Activated CD8-positive, alpha-beta memory T cell treated with anti-CD3 and anti-CD28 coated beads for 4 hours (primary cell): ENCODE measurements around the gene FOXP1.
"Not testable (repeated sequence)": the region's sequence is repeated elsewhere in the genome, so short reads cannot be mapped to it uniquely, and the experiment has no call there.

Source experiments
- DNase-seq, 2 donors: peaks; one replicate each; pipeline ENCODE4 v3.0.0-alpha.2; 2020; ENCODE audit warnings: low read depth in 2 of 2

Gene FOXP1

GRCh38 chr3:70981231-70981880, 602.2 kb downstream of the FOXP1 start:
- DNase-seq, result no peak

GRCh38 chr3:70980646-70981170, 602.8 kb downstream of the FOXP1 start:
- DNase-seq, result no peak

GRCh38 chr3:70979983-70980645, 603.4 kb downstream of the FOXP1 start:
- DNase-seq, result no peak

DNA sequence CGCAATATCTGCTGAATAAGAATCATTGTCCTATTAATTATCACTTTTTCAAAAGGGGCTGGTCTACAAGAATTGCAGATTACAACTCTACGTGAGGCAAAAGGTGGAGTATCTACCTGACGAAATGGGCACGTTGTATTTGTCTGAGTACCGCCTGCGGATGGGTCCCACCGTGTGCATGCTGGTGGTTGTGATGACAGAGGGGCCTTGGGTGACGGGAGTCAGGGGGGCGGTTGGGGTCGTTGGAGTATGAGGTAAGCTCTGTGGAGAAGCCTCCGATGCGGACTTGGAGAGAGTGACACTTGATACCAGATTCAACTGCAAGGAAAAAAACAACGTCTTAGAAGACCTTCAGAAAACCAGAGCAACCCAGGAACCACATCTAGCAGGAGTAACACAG, 605.8 kb downstream of the FOXP1 start:
- no peak for DNase-seq

- not testable (repeated sequence) for DNase-seq
Observed at GRCh38 chr3:70975981-70976380, 607.5 kb downstream of the FOXP1 start.

DNA sequence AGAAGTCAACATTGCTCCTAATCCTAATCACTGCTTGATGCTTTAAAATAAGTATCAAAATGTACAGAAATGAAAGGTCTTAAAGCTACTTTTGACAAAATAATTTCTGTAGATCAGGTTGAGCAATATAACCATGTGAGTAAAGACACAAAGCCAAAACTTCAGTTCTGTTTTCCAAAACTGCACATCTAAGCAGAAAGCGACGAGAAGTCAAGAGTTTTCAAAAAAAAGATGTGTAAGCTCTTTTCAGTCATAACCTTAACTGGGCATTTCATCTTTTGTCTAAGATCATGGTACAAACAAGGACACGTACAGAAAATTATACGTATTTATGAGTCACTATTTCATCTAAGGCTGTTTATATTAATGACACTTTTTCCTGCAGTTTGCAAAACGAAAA, 608.8 kb downstream of the FOXP1 start:
- no peak for DNase-seq

DNA sequence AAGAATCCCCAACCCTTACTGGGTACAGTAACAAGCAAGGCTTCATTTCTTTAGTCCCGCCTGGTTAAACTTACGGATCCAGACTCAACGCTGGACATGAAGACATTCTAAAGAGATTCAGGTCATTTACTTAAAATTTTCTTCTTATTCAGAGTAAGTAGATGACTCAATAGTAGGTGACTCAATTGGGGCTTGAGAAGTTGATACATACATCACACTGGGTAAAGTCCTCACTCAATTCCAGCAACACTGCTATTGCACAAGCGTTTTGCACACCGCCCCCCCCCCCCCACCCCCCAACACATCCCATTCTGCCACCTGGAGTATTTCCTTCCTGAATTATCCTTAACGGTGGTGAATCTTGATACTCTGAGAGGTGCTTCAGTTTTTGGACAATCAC, 610.0 kb downstream of the FOXP1 start:
- no peak for DNase-seq

- no peak for DNase-seq
Observed at GRCh38 chr3:70972855-70973254, 610.7 kb downstream of the FOXP1 start.

DNA sequence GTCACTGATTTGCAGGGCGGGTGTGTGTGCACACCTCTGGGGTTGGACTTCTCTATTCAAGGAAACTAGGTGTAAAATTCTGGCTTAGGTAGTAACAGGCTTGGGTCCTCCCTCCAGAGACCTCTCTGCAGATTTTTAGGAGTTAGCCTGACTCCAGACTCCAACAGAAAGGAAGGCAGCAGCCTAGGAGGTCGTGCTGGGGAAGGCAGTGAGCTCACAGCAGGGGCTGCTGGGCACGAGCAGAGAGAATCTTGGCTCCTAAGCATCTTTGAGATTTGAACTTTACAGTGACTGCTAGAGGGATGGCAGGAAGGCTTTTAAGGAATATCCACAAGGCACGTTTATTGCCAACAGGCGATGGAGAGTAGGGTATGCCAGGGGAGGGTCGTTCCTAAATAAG, 612.6 kb downstream of the FOXP1 start:
- no peak for DNase-seq

- DNase-seq, result no peak
Observed at GRCh38 chr3:70970171-70970570, 613.4 kb downstream of the FOXP1 start.

- no peak for DNase-seq
Observed at GRCh38 chr3:70963431-70964275, 619.9 kb downstream of the FOXP1 start.

- no peak for DNase-seq
Observed at GRCh38 chr3:70959506-70960291, 623.8 kb downstream of the FOXP1 start.

GRCh38 chr3:70952033-70952747, 631.3 kb downstream of the FOXP1 start:
- no peak for DNase-seq

DNA sequence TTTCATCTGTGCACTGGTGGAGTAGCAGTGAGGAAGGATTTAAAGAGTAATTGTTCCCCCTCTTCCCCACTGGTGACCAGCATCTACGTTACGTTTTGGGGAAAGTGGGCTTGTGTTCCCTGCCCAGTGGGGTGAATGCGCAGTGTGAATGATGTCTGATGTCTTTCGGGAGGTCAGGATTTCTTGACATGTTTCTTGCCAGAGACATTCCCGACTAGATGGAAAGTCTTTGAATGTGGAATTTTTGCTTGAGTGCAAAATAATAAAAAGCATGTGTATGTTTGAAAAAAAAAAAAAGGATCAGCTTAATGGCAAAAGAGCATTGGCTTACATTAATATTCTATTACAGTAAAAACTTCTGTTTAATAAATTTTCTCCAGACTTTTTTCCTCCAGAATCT, 632.2 kb downstream of the FOXP1 start:
- no peak for DNase-seq

- no peak for DNase-seq
Observed at GRCh38 chr3:70947579-70947978, 635.9 kb downstream of the FOXP1 start.

- DNase-seq, result no peak
Observed at GRCh38 chr3:70943886-70944285, 639.6 kb downstream of the FOXP1 start.

GRCh38 chr3:70933105-70933810, 650.3 kb downstream of the FOXP1 start:
- no peak for DNase-seq

DNA sequence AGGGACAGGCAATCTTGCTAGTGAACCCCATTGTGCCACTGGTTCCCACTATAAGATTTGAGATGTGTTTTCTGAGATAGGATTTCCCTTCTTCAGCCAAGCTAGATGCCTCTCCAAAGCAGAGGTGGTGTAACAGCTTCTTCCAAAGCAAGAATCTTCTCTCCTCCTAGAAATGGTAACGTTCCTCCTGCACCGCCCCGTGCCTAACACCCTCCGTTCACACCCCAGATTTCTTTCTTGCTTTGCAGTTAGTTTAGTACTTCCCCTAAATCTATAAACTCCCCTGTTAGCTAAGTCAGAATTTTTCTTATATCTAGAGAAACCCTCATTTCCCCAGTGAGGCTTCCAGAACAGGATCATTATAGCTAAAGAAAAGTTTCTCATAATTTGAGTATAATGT, 653.5 kb downstream of the FOXP1 start:
- DNase-seq, result no peak

DNA sequence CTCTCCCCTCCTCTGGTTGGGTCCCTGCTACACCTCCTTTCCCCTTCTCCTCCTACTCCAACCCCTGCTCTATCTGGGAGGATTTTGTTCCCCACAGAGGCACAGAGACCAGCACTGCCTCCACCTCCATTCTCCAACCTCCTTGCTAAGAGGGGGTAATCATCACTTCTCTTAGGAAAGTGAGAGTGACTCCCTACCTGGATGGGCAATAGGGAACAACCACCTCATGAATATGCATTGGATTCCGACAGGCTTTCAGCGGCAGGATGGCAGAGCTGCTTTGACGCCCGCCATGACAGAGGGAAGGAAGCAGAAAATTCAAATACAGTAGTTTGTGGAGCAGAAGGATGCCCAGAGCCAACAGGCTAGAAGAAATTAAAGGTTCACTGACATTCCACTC, 656.3 kb downstream of the FOXP1 start:
- no peak for DNase-seq

GRCh38 chr3:70926835-70927234, 656.7 kb downstream of the FOXP1 start:
- no peak for DNase-seq
